HepG2 (cell line): ENCODE measurements around the gene HSD3B7. TPM values are rescaled to one million over a fixed set of nuclear protein-coding genes. Genes with fewer than 3 reads are reported as not detected.
A peak's percentile ranks its signal among the peaks of the same experiment; 100 is the strongest.

Experiments used
- ARID4A ChIP-seq: sonication (generic); formaldehyde crosslinking; IDR thresholded peaks from 2 replicates; pipeline ENCODE4 v1.5.0; 2020; ENCODE audit warnings: mild to moderate bottlenecking, missing genetic modification reagents, borderline replicate concordance
- FOXA3 ChIP-seq: IDR thresholded peaks from 2 replicates; pipeline ENCODE4 v1.6.1; 2016; ENCODE audit warnings: missing genetic modification reagents, missing compliant biosample characterization
- HNF4A ChIP-seq: sonication (generic); formaldehyde crosslinking; IDR thresholded peaks from 2 replicates; pipeline ENCODE4 v1.4.0; 2020; ENCODE audit warnings: missing genetic modification reagents
- HOXA5 ChIP-seq: sonication (generic); formaldehyde crosslinking; IDR thresholded peaks from 2 replicates; pipeline ENCODE4 v1.4.0; 2020; ENCODE audit warnings: missing genetic modification reagents
- KDM6A ChIP-seq: IDR thresholded peaks from 2 replicates; pipeline ENCODE4 v1.6.1; 2016; ENCODE audit warnings: low read depth
- NFYB ChIP-seq: sonication (generic); formaldehyde crosslinking; IDR thresholded peaks from 2 replicates; pipeline ENCODE4 v1.4.0; 2020; ENCODE audit warnings: missing genetic modification reagents
- PAXIP1 ChIP-seq: sonication (generic); formaldehyde crosslinking; conservative IDR thresholded peaks from 2 replicates; pipeline ENCODE4 v1.4.0; 2020; ENCODE audit warnings: mild to moderate bottlenecking, missing genetic modification reagents, moderate library complexity
- POLR2A ChIP-seq, 2 experiments: IDR thresholded peaks; 2 replicates each; pipeline ENCODE4 v1.6.1; 2011; ENCODE audit warnings: low read depth in 2 of 2, low read length in 2 of 2, mild to moderate bottlenecking in 1 of 2, moderate library complexity in 1 of 2; ENCODE audit not compliant: insufficient read depth in 1 of 2
- SIX1 ChIP-seq: sonication (generic); formaldehyde crosslinking; IDR thresholded peaks from 2 replicates; pipeline ENCODE4 v1.4.0; 2020; ENCODE audit warnings: missing genetic modification reagents, borderline replicate concordance
- TFAP4 ChIP-seq: sonication (generic); IDR thresholded peaks from 2 replicates; pipeline ENCODE4 v1.6.1; 2016; ENCODE audit warnings: low read depth, borderline replicate concordance
- THRA ChIP-seq: sonication (generic); formaldehyde crosslinking; IDR thresholded peaks from 2 replicates; pipeline ENCODE4 v1.4.0; 2020; ENCODE audit warnings: missing genetic modification reagents, borderline replicate concordance
- ZBTB42 ChIP-seq: sonication (generic); formaldehyde crosslinking; IDR thresholded peaks from 2 replicates; pipeline ENCODE4 v1.5.0; 2020; ENCODE audit warnings: mild to moderate bottlenecking, missing genetic modification reagents
- ZKSCAN8 ChIP-seq: IDR thresholded peaks from 2 replicates; pipeline ENCODE4 v1.6.1; 2016; ENCODE audit warnings: borderline replicate concordance, missing genetic modification reagents, missing compliant biosample characterization
- ZNF251 ChIP-seq: sonication (generic); formaldehyde crosslinking; IDR thresholded peaks from 2 replicates; pipeline ENCODE4 v1.9.0; 2021; ENCODE audit warnings: mild to moderate bottlenecking, missing genetic modification reagents
- ZNF296 ChIP-seq: sonication (generic); formaldehyde crosslinking; conservative IDR thresholded peaks from 2 replicates; pipeline ENCODE4 v1.5.0; 2020; ENCODE audit warnings: mild to moderate bottlenecking, missing genetic modification reagents
- ZNF34 ChIP-seq: sonication (generic); formaldehyde crosslinking; IDR thresholded peaks from 2 replicates; pipeline ENCODE4 v1.4.0; 2020; ENCODE audit warnings: mild to moderate bottlenecking, missing genetic modification reagents, borderline replicate concordance
- ZNF383 ChIP-seq: sonication (generic); formaldehyde crosslinking; IDR thresholded peaks from 2 replicates; pipeline ENCODE4 v1.4.0; 2020; ENCODE audit warnings: missing genetic modification reagents, mild to moderate bottlenecking, borderline replicate concordance
- ZNF75D ChIP-seq: sonication (generic); formaldehyde crosslinking; IDR thresholded peaks from 2 replicates; pipeline ENCODE4 v1.8.1; 2023; ENCODE audit warnings: missing genetic modification reagents, mild to moderate bottlenecking, borderline replicate concordance
- ZSCAN22 ChIP-seq: sonication (generic); formaldehyde crosslinking; IDR thresholded peaks from 2 replicates; pipeline ENCODE4 v1.4.0; 2020; ENCODE audit warnings: mild to moderate bottlenecking, missing genetic modification reagents
- polyA plus RNA-seq, 8 experiments: library from polyadenylated mRNA; depleted of rRNA in 3 of 8; stranded (reverse) in 7 of 8; unstranded in 1 of 8; fragments of >200 nt; fragmentation: Illumina TruSeq in 4 of 8; extraction: Trizol in 4 of 8; gene quantifications; 2 replicates each; pipeline versions ENCODE4 v1.2.1 to v1.2.3, GENCODE V29; 2011 to 2016; ENCODE audit warnings: low read depth in 4 of 8, missing spikeins in 1 of 8, mixed read lengths in 1 of 8; ENCODE audit not compliant: insufficient read depth in 1 of 8
- total RNA-seq, 5 experiments: library from RNA; depleted of rRNA; stranded (reverse); fragments of >200 nt; fragmentation: Illumina TruSeq; extraction: Trizol; gene quantifications; 2 replicates each; pipeline ENCODE4 v1.2.3, GENCODE V29; 2016; ENCODE audit warnings: low read depth in 1 of 5

Gene HSD3B7
- total and polyA plus RNA-seq, 2 of the 13 experiments (the other 11 are each of a cell fraction or from before 2014, with no cell fraction given): 32.9 to 69.7 TPM

- peak; percentile 79; the same call in 1 of the 2 replicates for TF ChIP-seq ARID4A (CRISPR knock-in tag)
- no peak for TF ChIP-seq ZNF75D
- TF ChIP-seq POLR2A (IDR thresholded peaks at IDR 0.05; ENCODE audit: insufficient read depth in 1 of 2, low read depth in 2 of 2, low read length in 2 of 2): no peak
- peak; percentile 48; the same call in 1 of the 2 replicates for TF ChIP-seq PAXIP1 (CRISPR knock-in tag)
- peak; percentile 22; the same call in 1 of the 2 replicates for TF ChIP-seq ZKSCAN8 (CRISPR knock-in tag)
- TF ChIP-seq ZNF296 (CRISPR knock-in tag): no peak
- TF ChIP-seq ZSCAN22 (CRISPR knock-in tag): no peak; the same call in 1 of the 2 replicates
- TF ChIP-seq HOXA5 (CRISPR knock-in tag): no peak
- no peak for TF ChIP-seq FOXA3 (CRISPR knock-in tag)
- TF ChIP-seq ZNF34 (CRISPR knock-in tag): peak; percentile 72; the same call in 1 of the 2 replicates
- TF ChIP-seq ZNF383 (CRISPR knock-in tag): 0 out of 2 replicates have a peak, but pooled peaks have one; percentile 32
- TF ChIP-seq KDM6A (CRISPR knock-in tag): no peak
- TF ChIP-seq NFYB (CRISPR knock-in tag): no peak
- TF ChIP-seq ZNF251 (CRISPR knock-in tag): no peak
- 0 out of 2 replicates have a peak, but pooled peaks have one; percentile 10 for TF ChIP-seq HNF4A (CRISPR knock-in tag)
- no peak for TF ChIP-seq ZBTB42 (CRISPR knock-in tag)
- TF ChIP-seq TFAP4: peak; percentile 26
- TF ChIP-seq SIX1 (CRISPR knock-in tag): no peak
- peak; percentile 33; the same call in 1 of the 2 replicates for TF ChIP-seq THRA (CRISPR knock-in tag)
These were observed 43.2 kb upstream of the HSD3B7 start (continued) for GRCh38 chr16:30941600-30942425.
